Testis (tissue), 2 donors: ENCODE measurements around the gene DCLK2.

Experiments used
- CTCF ChIP-seq, 3 experiments: fragments of 450-650 bp in 2 of 3; fragments of 200-600 bp in 1 of 3; sonication (generic) in 1 of 3; IDR thresholded peaks; one replicate each; pipeline ENCODE4 v1.5.1; 2016 to 2019; ENCODE audit warnings: antibody characterized with exemption in 3 of 3, mild to moderate bottlenecking in 2 of 3, moderate library complexity in 1 of 3
- POLR2A ChIP-seq: fragments of 450-650 bp; IDR thresholded peaks from one replicate; pipeline ENCODE4 v1.6.1; 2017; ENCODE audit warnings: antibody characterized with exemption, mild to moderate bottlenecking, moderate library complexity

- TF ChIP-seq POLR2A (no peak), CTCF (IDR thresholded peaks at IDR 0.05) (no peak)
These were observed 95.7 kb downstream of the DCLK2 start for GRCh38 chr4:150173982-150174398.
